SK-N-SH treated with all-trans-retinoic acid at 6 μM for 48 hours (cell line): ENCODE data around the gene PKDCC.

Experiments used
- ATAC-seq: fragments of 200-7000 bp; cut with Tn5 transposase; 3 replicates; pipeline ENCODE4 v1.9.1; 2020; ENCODE audit warnings: mild to moderate bottlenecking, moderate library complexity
- ARNTL ChIP-seq: fragments of 450-650 bp; formaldehyde crosslinking; IDR thresholded peaks from 2 replicates; pipeline ENCODE4 v1.5.0; 2020; ENCODE audit warnings: low read depth, mild to moderate bottlenecking, moderate library complexity, borderline replicate concordance
- BACH2 ChIP-seq: fragments of 250-450 bp; sonication (Bioruptor Pico); IDR thresholded peaks from 2 replicates; pipeline ENCODE4 v1.9.0; 2021; ENCODE audit warnings: mild to moderate bottlenecking, borderline replicate concordance
- CREB5 ChIP-seq: fragments of 250-450 bp; sonication (Bioruptor Pico); IDR thresholded peaks from 2 replicates; pipeline ENCODE4 v1.5.1; 2020; ENCODE audit warnings: low read depth, mild to moderate bottlenecking, moderate library complexity
- CSDC2 ChIP-seq: fragments of 250-450 bp; sonication (Bioruptor Pico); IDR thresholded peaks from 2 replicates; pipeline ENCODE4 v1.5.0; 2020; ENCODE audit warnings: mild to moderate bottlenecking, moderate library complexity
- CSRNP3 ChIP-seq: fragments of 250-450 bp; sonication (Bioruptor Pico); IDR thresholded peaks from 2 replicates; pipeline ENCODE4 v1.5.1; 2021; ENCODE audit warnings: mild to moderate bottlenecking, moderate library complexity
- ESRRG ChIP-seq: fragments of 250-450 bp; sonication (Bioruptor Pico); IDR thresholded peaks from 2 replicates; pipeline ENCODE4 v1.6.1; 2021; ENCODE audit warnings: mild to moderate bottlenecking
- GLIS3 ChIP-seq: fragments of 250-450 bp; sonication (Bioruptor Pico); IDR thresholded peaks from 2 replicates; pipeline ENCODE4 v1.5.0; 2020; ENCODE audit warnings: mild to moderate bottlenecking, moderate library complexity
- OSR1 ChIP-seq: fragments of 250-450 bp; sonication (Bioruptor Pico); IDR thresholded peaks from 2 replicates; pipeline ENCODE4 v1.8.0; 2022; ENCODE audit warnings: moderate library complexity, mild to moderate bottlenecking, inconsistent platforms
- PATZ1 ChIP-seq: fragments of 250-450 bp; sonication (Bioruptor Pico); IDR thresholded peaks from 2 replicates; pipeline ENCODE4 v1.8.0; 2020; ENCODE audit warnings: mild to moderate bottlenecking, moderate library complexity, borderline replicate concordance
- POU6F1 ChIP-seq: fragments of 250-450 bp; sonication (Bioruptor Pico); IDR thresholded peaks from 2 replicates; pipeline ENCODE4 v1.8.0; 2021; ENCODE audit warnings: low read depth, mild to moderate bottlenecking, moderate library complexity, borderline replicate concordance
- PPARA ChIP-seq: fragments of 250-450 bp; sonication (Bioruptor Pico); IDR thresholded peaks from 2 replicates; pipeline ENCODE4 v1.5.0; 2020; ENCODE audit warnings: mild to moderate bottlenecking, borderline replicate concordance
- RARB ChIP-seq: fragments of 250-450 bp; sonication (Bioruptor Pico); IDR thresholded peaks from 2 replicates; pipeline ENCODE4 v1.8.0; 2021; ENCODE audit warnings: mild to moderate bottlenecking, moderate library complexity
- SNAI2 ChIP-seq: fragments of 250-450 bp; sonication (Bioruptor Pico); IDR thresholded peaks from 2 replicates; pipeline ENCODE4 v1.5.0; 2020; ENCODE audit warnings: mild to moderate bottlenecking, moderate library complexity
- TCF4 ChIP-seq: fragments of 250-450 bp; sonication (Bioruptor Pico); IDR thresholded peaks from 2 replicates; pipeline ENCODE4 v1.8.0; 2021; ENCODE audit warnings: mild to moderate bottlenecking, moderate library complexity, borderline replicate concordance
- TOX ChIP-seq: fragments of 250-450 bp; sonication (Bioruptor Pico); IDR thresholded peaks from 2 replicates; pipeline ENCODE4 v1.8.0; 2021; ENCODE audit warnings: mild to moderate bottlenecking, moderate library complexity, borderline replicate concordance
- ZC3H10 ChIP-seq: fragments of 250-450 bp; sonication (Bioruptor Pico); IDR thresholded peaks from 2 replicates; pipeline ENCODE4 v1.5.1; 2021; ENCODE audit warnings: mild to moderate bottlenecking, moderate library complexity
- ZFP3 ChIP-seq: fragments of 250-450 bp; sonication (Bioruptor Pico); IDR thresholded peaks from 2 replicates; pipeline ENCODE4 v1.5.0; 2020; ENCODE audit warnings: mild to moderate bottlenecking, moderate library complexity
- ZNF565 ChIP-seq: fragments of 450-650 bp; formaldehyde crosslinking; conservative IDR thresholded peaks from 2 replicates; pipeline ENCODE4 v1.5.0; 2020; ENCODE audit warnings: low read depth, mild to moderate bottlenecking, moderate library complexity
- ZNF70 ChIP-seq: fragments of 450-650 bp; formaldehyde crosslinking; IDR thresholded peaks from 2 replicates; pipeline ENCODE4 v1.5.0; 2020; ENCODE audit warnings: mild to moderate bottlenecking, moderate library complexity
- ZNF8 ChIP-seq: fragments of 450-650 bp; formaldehyde crosslinking; IDR thresholded peaks from 2 replicates; pipeline ENCODE4 v1.5.0; 2020; ENCODE audit warnings: mild to moderate bottlenecking, moderate library complexity

Gene PKDCC

GRCh38 chr2:42090216-42090615, 42.4 kb downstream of the PKDCC start (continued):
- no peak for TF ChIP-seq POU6F1 (CRISPR knock-in tag)
- TF ChIP-seq ZC3H10 = no peak

- TF ChIP-seq PPARA (CRISPR knock-in tag) (no peak), ZNF70 (CRISPR knock-in tag) (no peak)
- TF ChIP-seq, all 23 proteins: peak for 0
- ATAC-seq = no peak
Measured at GRCh38 chr2:42091671-42092070, 43.9 kb downstream of the PKDCC start.

GRCh38 chr2:42092084-42092996, 44.5 kb downstream of the PKDCC start:
- ATAC-seq = no peak
- TF ChIP-seq BACH2 = no peak
- TF ChIP-seq ZNF565 (CRISPR knock-in tag) = no peak
- no peak for TF ChIP-seq GLIS3 (CRISPR knock-in tag)
- no peak for TF ChIP-seq POU6F1 (CRISPR knock-in tag)
- no peak for TF ChIP-seq ESRRG
- TF ChIP-seq PPARA (CRISPR knock-in tag) = no peak
- TF ChIP-seq ZNF8 (CRISPR knock-in tag) = no peak
- no peak for TF ChIP-seq CSRNP3 (CRISPR knock-in tag)
- TF ChIP-seq PATZ1 (CRISPR knock-in tag) = no peak
- TF ChIP-seq TOX = no peak
- TF ChIP-seq SNAI2 (CRISPR knock-in tag) = no peak
- TF ChIP-seq ARNTL (CRISPR knock-in tag) = no peak
- TF ChIP-seq CSDC2 (CRISPR knock-in tag) = no peak
- no peak for TF ChIP-seq OSR1 (CRISPR knock-in tag)
- no peak for TF ChIP-seq CREB5 (CRISPR knock-in tag)
- no peak for TF ChIP-seq TCF4 (CRISPR knock-in tag)

GRCh38 chr2:42094114-42094513, 46.3 kb downstream of the PKDCC start:
- ATAC-seq = no peak
- TF ChIP-seq SNAI2 (CRISPR knock-in tag) (no peak), TOX (no peak), ESRRG (no peak), CSDC2 (CRISPR knock-in tag) (no peak), CSRNP3 (CRISPR knock-in tag) (no peak), POU6F1 (CRISPR knock-in tag) (no peak), ZFP3 (CRISPR knock-in tag) (no peak), PPARA (CRISPR knock-in tag) (no peak), TCF4 (CRISPR knock-in tag) (no peak), ZNF70 (CRISPR knock-in tag) (no peak), ZC3H10 (no peak), OSR1 (CRISPR knock-in tag) (no peak), PATZ1 (CRISPR knock-in tag) (no peak), ZNF8 (CRISPR knock-in tag) (no peak), ZNF565 (CRISPR knock-in tag) (no peak), RARB (no peak), ARNTL (CRISPR knock-in tag) (no peak)
- TF ChIP-seq, all 23 proteins: peak for 0
